Stimulated activated naive CD8-positive, alpha-beta T cell treated with anti-CD3 and anti-CD28 coated beads, Interleukin-15, amount 100 ng/mL, for 72 hours (primary cell): Measurements from ENCODE around the gene DISP3.
A peak's percentile ranks its signal among the peaks of the same experiment; 100 is the strongest.

ENCODE experiments used
- ATAC-seq: fragments of 150-1000 bp; cut with Tn5 transposase; 2 replicates; pipeline ENCODE4 v1.10.0; 2021; ENCODE audit warnings: mild to moderate bottlenecking, moderate library complexity
- DNase-seq, 2 donors: peaks; one replicate each; pipeline ENCODE4 v3.0.0; 2021 to 2022
- H3K27ac Mint-ChIP-seq, 2 donors: one replicate each; pipeline ENCODE4 v1.8.0; 2022; ENCODE audit warnings: mild to moderate bottlenecking in 2 of 2, mixed read lengths in 2 of 2, moderate library complexity in 2 of 2
- H3K27me3 Mint-ChIP-seq: one replicate; pipeline ENCODE4 v1.8.0; 2022; ENCODE audit warnings: mixed read lengths
- H3K4me1 Mint-ChIP-seq: one replicate; pipeline ENCODE4 v1.8.0; 2022; ENCODE audit warnings: mild to moderate bottlenecking, mixed read lengths
- H3K4me3 Mint-ChIP-seq, 2 donors: one replicate each; pipeline ENCODE4 v1.8.0; 2022; ENCODE audit warnings: mild to moderate bottlenecking in 2 of 2, mixed read lengths in 2 of 2, moderate library complexity in 1 of 2
- H3K9me3 Mint-ChIP-seq, 2 donors: one replicate each; pipeline ENCODE4 v1.8.0; 2022; ENCODE audit warnings: mixed read lengths in 2 of 2

The DISP3 gene

GRCh38 chr1:11558871-11559590 lies 80.1 kb downstream of the DISP3 start:
- no peak for ATAC-seq
- Mint-ChIP-seq H3K27ac (peak overlapping the region in 1 of 2 donors; percentile 88), H3K4me1 (no peaks in the 10 kb centered on the region), H3K4me3 (no peak overlapping the region), H3K9me3 (no peaks in the 10 kb centered on the region), H3K27me3 (peaks cover 61% of the 10 kb centered on the region)
- no peak for DNase-seq

GRCh38 chr1:11559591-11559970 lies 80.6 kb downstream of the DISP3 start:
- no peak for ATAC-seq
- no peak overlapping the region for H3K27ac Mint-ChIP-seq
- no peak overlapping the region for H3K4me3 Mint-ChIP-seq
- H3K9me3 Mint-ChIP-seq, result no peaks in the 10 kb centered on the region
- peaks cover 55% of the 10 kb centered on the region for H3K27me3 Mint-ChIP-seq
- H3K4me1 Mint-ChIP-seq, result no peaks in the 10 kb centered on the region
- DNase-seq, result no peak

DNA sequence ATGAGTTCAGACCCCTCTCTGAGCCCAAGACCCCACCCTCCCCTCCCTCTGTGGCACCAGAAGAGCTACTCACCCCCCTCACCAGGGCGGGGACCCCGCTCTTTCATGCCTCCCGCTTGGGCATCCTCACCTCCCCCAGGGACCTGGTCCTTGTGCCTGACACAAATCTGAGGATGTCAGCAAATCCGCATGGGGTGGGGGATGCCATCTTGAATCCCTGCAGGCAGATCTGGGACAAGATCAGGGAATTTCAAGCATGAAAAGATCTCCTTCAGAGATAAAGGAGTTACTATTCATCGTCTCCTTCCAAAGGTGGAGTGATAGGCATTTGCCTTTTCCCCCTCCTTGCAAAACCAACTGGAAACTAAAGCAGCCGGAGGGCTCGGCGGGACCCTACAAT lies 81.1 kb downstream of the DISP3 start:
- H3K27ac Mint-ChIP-seq, result no peak overlapping the region
- H3K4me1 Mint-ChIP-seq, result peaks cover 1% of the 10 kb centered on the region
- no peak overlapping the region for H3K4me3 Mint-ChIP-seq
- no peak for ATAC-seq
- DNase-seq, result no peak
- H3K27me3 Mint-ChIP-seq, result peaks cover 52% of the 10 kb centered on the region
- H3K9me3 Mint-ChIP-seq, result no peaks in the 10 kb centered on the region

DNA sequence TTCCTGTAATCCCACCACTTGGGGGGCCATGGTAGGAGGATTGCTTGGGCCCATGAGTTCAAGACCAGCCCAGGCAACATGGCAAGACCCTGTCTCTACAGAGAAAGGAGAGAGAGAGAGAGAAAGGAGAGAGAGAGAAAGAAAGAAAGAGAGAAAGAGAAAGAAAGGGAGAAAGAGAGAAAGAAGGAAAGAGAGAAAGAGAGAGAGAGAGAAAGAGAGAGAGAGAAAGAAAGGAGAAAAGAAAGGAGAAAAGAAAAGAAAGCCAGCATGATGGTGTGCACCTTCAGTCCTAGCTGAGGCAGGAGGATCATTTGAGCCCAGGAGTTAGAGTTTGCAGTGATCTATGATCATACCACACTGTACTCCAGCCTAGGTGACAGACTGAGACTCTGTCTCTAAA lies 82.8 kb downstream of the DISP3 start:
- H3K9me3 Mint-ChIP-seq, result no peaks in the 10 kb centered on the region
- no peak overlapping the region for H3K4me3 Mint-ChIP-seq
- peaks cover 8% of the 10 kb centered on the region for H3K4me1 Mint-ChIP-seq
- ATAC-seq, result no peak
- peaks cover 42% of the 10 kb centered on the region for H3K27me3 Mint-ChIP-seq
- peak overlapping the region in 1 of 2 donors; percentile 1 for H3K27ac Mint-ChIP-seq
- no peak for DNase-seq

- ATAC-seq (no peak), DNase-seq (no peak)
- Mint-ChIP-seq H3K27ac (no peak overlapping the region), H3K9me3 (no peaks in the 10 kb centered on the region), H3K27me3 (peaks cover 32% of the 10 kb centered on the region), H3K4me3 (no peak overlapping the region), H3K4me1 (peaks cover 8% of the 10 kb centered on the region)
Measured at GRCh38 chr1:11562664-11563063, 83.7 kb downstream of the DISP3 start.

- Mint-ChIP-seq H3K27ac (no peak overlapping the region), H3K4me1 (peaks cover 8% of the 10 kb centered on the region), H3K4me3 (no peak overlapping the region), H3K9me3 (no peaks in the 10 kb centered on the region), H3K27me3 (peaks cover 23% of the 10 kb centered on the region)
- DNase-seq (no peak), ATAC-seq (no peak)
Measured at GRCh38 chr1:11563560-11564069, 84.7 kb downstream of the DISP3 start.

DNA sequence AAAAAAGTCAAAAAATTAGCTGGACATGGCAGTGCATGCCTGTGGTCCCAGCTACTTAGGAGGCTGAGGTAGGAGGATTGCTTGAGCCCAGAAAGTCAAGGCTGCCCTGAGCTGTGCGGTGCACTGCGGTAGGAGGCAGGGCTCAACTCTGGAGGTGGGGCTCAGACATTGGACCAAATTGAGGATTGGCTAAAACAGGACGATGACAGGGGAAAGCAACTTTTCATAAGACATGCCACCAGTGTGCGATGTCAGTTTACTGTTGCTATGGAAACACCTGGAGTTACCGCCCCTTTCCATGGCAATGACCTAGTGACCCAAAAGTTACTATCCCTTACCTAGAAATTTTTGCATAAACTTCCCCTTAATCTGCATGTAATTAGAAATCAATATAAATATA lies 85.3 kb downstream of the DISP3 start:
- no peak overlapping the region for H3K4me3 Mint-ChIP-seq
- H3K4me1 Mint-ChIP-seq, result peaks cover 8% of the 10 kb centered on the region
- H3K9me3 Mint-ChIP-seq, result no peaks in the 10 kb centered on the region
- no peak for DNase-seq
- no peak overlapping the region for H3K27ac Mint-ChIP-seq
- H3K27me3 Mint-ChIP-seq, result peaks cover 21% of the 10 kb centered on the region
- no peak for ATAC-seq

GRCh38 chr1:11566042-11566850 lies 87.3 kb downstream of the DISP3 start:
- no peak overlapping the region for H3K27ac Mint-ChIP-seq
- H3K4me3 Mint-ChIP-seq, result no peak overlapping the region
- H3K27me3 Mint-ChIP-seq, result peaks cover 40% of the 10 kb centered on the region
- ATAC-seq, result no peak
- H3K9me3 Mint-ChIP-seq, result no peaks in the 10 kb centered on the region
- peaks cover 14% of the 10 kb centered on the region for H3K4me1 Mint-ChIP-seq
- no peak for DNase-seq

DNA sequence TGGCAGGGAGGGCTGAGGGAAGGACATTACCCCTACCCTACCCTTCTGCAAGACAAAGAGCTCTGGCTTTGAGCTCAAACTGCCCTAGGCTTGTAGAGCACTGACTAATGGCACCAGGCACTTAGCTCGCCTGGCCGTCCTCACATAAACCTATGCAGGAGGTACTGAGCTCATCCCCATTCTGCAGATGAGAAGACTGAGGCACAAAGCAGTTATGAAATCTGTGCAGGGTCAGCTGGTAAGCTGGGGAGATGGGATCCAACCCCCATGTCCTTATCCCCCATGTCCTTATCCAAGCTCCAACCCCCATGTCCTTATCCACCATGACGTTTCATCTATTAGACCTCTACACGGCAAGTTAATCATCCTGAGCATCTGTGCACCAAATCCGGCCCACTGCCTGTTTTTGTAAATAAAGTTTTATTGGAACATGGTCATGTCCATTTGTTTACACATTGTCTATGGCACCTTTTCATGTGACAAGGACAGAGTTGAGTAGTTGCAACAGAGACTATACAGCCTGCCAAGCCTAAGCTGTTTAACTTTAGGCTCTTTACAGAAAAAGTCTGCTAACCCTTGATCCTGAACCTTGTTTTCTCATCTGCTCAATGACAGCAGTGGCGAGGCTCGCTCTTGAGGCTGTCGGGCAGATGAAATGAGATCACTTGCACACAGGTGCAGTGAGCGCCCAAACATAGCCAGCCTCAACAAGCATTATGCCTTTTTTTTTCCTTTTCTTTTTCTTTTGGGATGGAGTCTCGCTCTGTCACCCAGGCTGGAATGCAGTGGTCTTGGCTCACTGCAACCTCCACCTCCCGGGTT lies 88.5 kb downstream of the DISP3 start:
- Mint-ChIP-seq H3K9me3 (no peaks in the 10 kb centered on the region), H3K27ac (no peak overlapping the region), H3K27me3 (peaks cover 41% of the 10 kb centered on the region), H3K4me1 (peaks cover 19% of the 10 kb centered on the region), H3K4me3 (no peak overlapping the region)
- ATAC-seq, result no peak
- DNase-seq, result no peak

GRCh38 chr1:11568687-11569086 lies 89.7 kb downstream of the DISP3 start:
- no peaks in the 10 kb centered on the region for H3K9me3 Mint-ChIP-seq
- ATAC-seq (no peak), DNase-seq (no peak)
- peaks cover 22% of the 10 kb centered on the region for H3K4me1 Mint-ChIP-seq
- H3K4me3 Mint-ChIP-seq, result no peak overlapping the region
- peaks cover 36% of the 10 kb centered on the region for H3K27me3 Mint-ChIP-seq
- H3K27ac Mint-ChIP-seq, result no peak overlapping the region

- H3K4me1 Mint-ChIP-seq, result peaks cover 22% of the 10 kb centered on the region
- no peak for DNase-seq
- H3K4me3 Mint-ChIP-seq, result no peak overlapping the region
- peaks cover 36% of the 10 kb centered on the region for H3K27me3 Mint-ChIP-seq
- H3K27ac Mint-ChIP-seq, result no peak overlapping the region
- no peaks in the 10 kb centered on the region for H3K9me3 Mint-ChIP-seq
- ATAC-seq, result no peak
Measured at GRCh38 chr1:11569551-11569950, 90.6 kb downstream of the DISP3 start.

- H3K4me3 Mint-ChIP-seq, result no peak overlapping the region
- peaks cover 35% of the 10 kb centered on the region for H3K27me3 Mint-ChIP-seq
- peaks cover 22% of the 10 kb centered on the region for H3K4me1 Mint-ChIP-seq
- no peaks in the 10 kb centered on the region for H3K9me3 Mint-ChIP-seq
- ATAC-seq (no peak), DNase-seq (no peak)
- H3K27ac Mint-ChIP-seq, result no peak overlapping the region
Measured at GRCh38 chr1:11569954-11570353, 91.0 kb downstream of the DISP3 start.

DNA sequence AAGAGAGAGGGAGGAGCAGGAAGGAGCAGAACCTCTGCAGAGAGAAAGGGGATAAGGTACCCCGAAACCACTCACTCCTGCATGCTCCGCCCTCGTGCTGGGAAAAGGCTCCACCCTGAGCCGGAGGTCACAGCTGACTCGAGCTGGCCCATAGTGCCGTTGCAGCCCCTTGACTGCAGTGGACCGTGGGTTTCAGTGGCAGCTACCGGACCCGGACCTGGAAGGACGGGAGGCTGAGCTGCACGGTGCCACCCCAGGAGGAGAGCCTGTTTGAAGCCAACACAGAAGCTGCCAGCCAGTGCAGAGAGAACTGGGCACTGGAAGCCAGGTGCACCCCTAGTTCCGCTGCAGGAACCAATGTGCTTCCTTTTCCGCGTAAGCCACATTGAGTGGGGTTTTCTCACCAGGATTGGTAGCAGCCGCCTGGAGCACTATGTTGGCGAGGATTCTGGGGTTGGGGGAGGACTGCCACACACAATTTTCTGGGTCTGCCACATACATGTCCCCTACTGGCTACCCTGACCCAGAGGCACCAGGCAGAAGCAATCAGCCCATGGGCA lies 91.9 kb downstream of the DISP3 start:
- H3K4me3 Mint-ChIP-seq, result no peak overlapping the region
- peaks cover 28% of the 10 kb centered on the region for H3K27me3 Mint-ChIP-seq
- no peaks in the 10 kb centered on the region for H3K9me3 Mint-ChIP-seq
- peaks cover 15% of the 10 kb centered on the region for H3K4me1 Mint-ChIP-seq
- DNase-seq, result no peak
- no peak overlapping the region for H3K27ac Mint-ChIP-seq
- no peak for ATAC-seq

- Mint-ChIP-seq H3K4me3 (no peak overlapping the region), H3K9me3 (no peaks in the 10 kb centered on the region), H3K4me1 (peaks cover 15% of the 10 kb centered on the region), H3K27ac (peak overlapping the region in 1 of 2 donors; percentile 39), H3K27me3 (peaks cover 35% of the 10 kb centered on the region)
- ATAC-seq (no peak), DNase-seq (no peak)
Measured at GRCh38 chr1:11571906-11572616, 93.1 kb downstream of the DISP3 start.
